ENCODE data around the gene RPTOR.

DNA sequence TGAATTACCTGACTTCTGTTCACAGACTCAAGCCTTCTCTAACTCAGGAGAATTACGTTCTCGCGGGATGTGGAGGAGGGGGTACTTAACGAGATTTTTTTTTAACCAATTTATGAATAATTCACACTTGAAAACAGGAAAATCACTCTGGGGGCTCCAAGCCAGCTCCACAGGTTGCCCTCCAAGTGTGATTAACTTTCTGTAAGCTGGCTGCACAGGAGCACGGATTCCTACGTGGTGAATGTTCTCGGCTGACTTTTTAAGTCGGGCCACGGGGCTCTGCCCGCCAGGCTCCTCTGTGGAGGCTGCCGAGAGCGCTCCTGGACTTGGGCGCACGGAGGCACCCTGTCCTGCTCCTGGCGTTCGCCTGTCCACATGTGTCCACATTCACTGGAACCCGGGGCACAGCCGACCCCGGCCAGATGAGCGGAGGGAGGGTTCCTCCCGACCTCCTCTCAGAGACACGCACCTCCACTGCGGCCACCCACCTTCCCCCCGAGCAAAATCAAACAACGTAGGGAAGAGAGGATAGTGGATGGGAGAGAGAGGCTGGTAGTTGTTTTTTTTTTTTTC lies 299.9 kb downstream of the RPTOR start:
- TF ChIP-seq GATA3 (IDR thresholded peaks at IDR 0.05; ENCODE audit: low read depth, low read length) (no peak), GATA2 (IDR thresholded peaks at IDR 0.05; ENCODE audit: low read depth, low read length) (no peak)
